Endodermal cell (in vitro differentiated cells): ENCODE results near the gene DENND4C. TPM values are rescaled to one million over a fixed set of nuclear protein-coding genes. Genes with fewer than 3 reads are reported as not detected.
"Not testable (repeated sequence)": the region's sequence is repeated elsewhere in the genome, so short reads cannot be mapped to it uniquely, and the experiment has no call there.

Experiments used
- DNase-seq: peaks from one replicate; pipeline ENCODE4 v3.0.0-alpha.2; 2017
- H3K27ac ChIP-seq: 2 replicates; pipeline ENCODE4 v1.5.1; 2013; ENCODE audit warnings: mild to moderate bottlenecking, low read depth, low read length, moderate library complexity
- H3K27me3 ChIP-seq: 2 replicates; pipeline ENCODE4 v1.6.1; 2013; ENCODE audit warnings: mild to moderate bottlenecking, low read length, moderate library complexity; ENCODE audit not compliant: insufficient read depth, control insufficient read depth, poor library complexity, severe bottlenecking
- H3K36me3 ChIP-seq: 2 replicates; pipeline ENCODE4 v1.7.0; 2013; ENCODE audit warnings: mild to moderate bottlenecking, low read length, moderate library complexity; ENCODE audit not compliant: control insufficient read depth, insufficient read depth
- H3K4me1 ChIP-seq: one replicate; pipeline ENCODE4 v1.7.0; 2013; ENCODE audit warnings: low read length; ENCODE audit not compliant: control insufficient read depth, insufficient read depth
- H3K4me3 ChIP-seq: 2 replicates; pipeline ENCODE4 v1.5.1; 2013; ENCODE audit warnings: mild to moderate bottlenecking, low read length, moderate library complexity
- H3K9ac ChIP-seq: 2 replicates; pipeline ENCODE4 v1.6.1; 2013; ENCODE audit warnings: mild to moderate bottlenecking, low read length, moderate library complexity; ENCODE audit not compliant: poor library complexity, severe bottlenecking; ENCODE audit errors: extremely low read depth
- H3K9me3 ChIP-seq: 2 replicates; pipeline ENCODE4 v1.6.1; 2013; ENCODE audit warnings: mild to moderate bottlenecking, low read length, moderate library complexity; ENCODE audit not compliant: control insufficient read depth
- H3K27ac Mint-ChIP-seq: 2 replicates; pipeline ENCODE4 v1.8.0; 2020; ENCODE audit warnings: mixed read lengths
- H3K27me3 Mint-ChIP-seq: 2 replicates; pipeline ENCODE4 v1.8.0; 2021; ENCODE audit warnings: mild to moderate bottlenecking, mixed read lengths; ENCODE audit not compliant: insufficient read depth
- H3K36me3 Mint-ChIP-seq: 2 replicates; pipeline ENCODE4 v1.8.0; 2020; ENCODE audit warnings: low read depth, mixed read lengths
- H3K4me1 Mint-ChIP-seq: 2 replicates; pipeline ENCODE4 v1.8.0; 2020; ENCODE audit warnings: mixed read lengths
- H3K4me3 Mint-ChIP-seq: 2 replicates; pipeline ENCODE4 v1.8.0; 2020; ENCODE audit warnings: mild to moderate bottlenecking, moderate library complexity, mixed read lengths
- H3K9me3 Mint-ChIP-seq: 2 replicates; pipeline ENCODE4 v1.8.0; 2020; ENCODE audit warnings: mild to moderate bottlenecking, mixed read lengths
- CTCF ChIP-seq: fragments of 200-600 bp; sonication (generic); conservative IDR thresholded peaks from 2 replicates; pipeline ENCODE4 v1.5.0; 2021; ENCODE audit warnings: antibody characterized with exemption, mild to moderate bottlenecking
- WGBS, 2 experiments: methylation state at CpG; one replicate each; pipeline versions ENCODE4 v1.1.5 to v1.1.7; 2013; ENCODE audit warnings: missing lambda C conversion rate in 2 of 2, mixed read lengths in 1 of 2; ENCODE audit not compliant: insufficient coverage in 1 of 2, insufficient read length in 1 of 2; 5-methylcytosine and 5-hydroxymethylcytosine counted together
- total RNA-seq, 2 donors: library from RNA; stranded (reverse); fragmentation: NEBNext Ultra II Directional in 1 of 2; extraction: Animal tissue kit (Norgen Biotek cat#: 25700) in 1 of 2; gene quantifications; 2 replicates in 1 of 2; 3 replicates in 1 of 2; pipeline ENCODE4 v1.2.1, GENCODE V29; 2021

Gene DENND4C
- total RNA-seq, 2 donors from 2014 or later: 25.4 to 27.2 TPM

- Histone ChIP-seq H3K36me3 (no peaks in the 10 kb centered on the region), H3K9ac (no peak overlapping the region), H3K27ac (no peak overlapping the region), H3K27me3 (no peaks in the 10 kb centered on the region), H3K4me3 (no peak overlapping the region), H3K4me1 (peaks cover 2% of the 10 kb centered on the region), H3K9me3 (no peaks in the 10 kb centered on the region)
- no peak overlapping the region for H3K27ac Mint-ChIP-seq
- H3K4me3 Mint-ChIP-seq: no peak overlapping the region
- no peak for DNase-seq
- H3K27me3 Mint-ChIP-seq: no peaks in the 10 kb centered on the region
- 91% methylated on average over 4 to 5 of the region's 5 CpGs for WGBS, 2 experiments
- peaks cover 13% of the 10 kb centered on the region for H3K4me1 Mint-ChIP-seq
- no peaks in the 10 kb centered on the region for H3K36me3 Mint-ChIP-seq
- H3K9me3 Mint-ChIP-seq: no peaks in the 10 kb centered on the region
- TF ChIP-seq CTCF: no peak
These were observed 41.7 kb upstream of the DENND4C start for GRCh38 chr9:19188771-19189170.

- Mint-ChIP-seq H3K4me1 (peaks cover 7% of the 10 kb centered on the region), H3K36me3 (no peaks in the 10 kb centered on the region), H3K27me3 (no peaks in the 10 kb centered on the region), H3K9me3 (no peaks in the 10 kb centered on the region), H3K4me3 (no peak overlapping the region), H3K27ac (no peak overlapping the region)
- Histone ChIP-seq H3K27ac (no peak overlapping the region), H3K27me3 (no peaks in the 10 kb centered on the region), H3K36me3 (no peaks in the 10 kb centered on the region), H3K9ac (no peak overlapping the region), H3K9me3 (no peaks in the 10 kb centered on the region), H3K4me1 (no peaks in the 10 kb centered on the region), H3K4me3 (no peak overlapping the region)
- no peak for DNase-seq
- WGBS, 2 experiments: 96% methylated on average over 1 of the region's 1 CpG; no CpG with 5 or more reads in 1 of the 2 experiments
- TF ChIP-seq CTCF: no peak
These were observed 38.1 kb upstream of the DENND4C start for GRCh38 chr9:19192202-19193028.

GRCh38 chr9:19193029-19193324, 37.5 kb upstream of the DENND4C start:
- no peak overlapping the region for H3K27ac Mint-ChIP-seq
- 96% methylated on average over 4 of the region's 5 CpGs; no CpG with 5 or more reads in 1 of the 2 experiments for WGBS, 2 experiments

GRCh38 chr9:19193358-19193973, 37.0 kb upstream of the DENND4C start:
- not testable (repeated sequence) for H3K9me3 ChIP-seq, H3K27ac ChIP-seq

More at GRCh38 chr9:19193029-19193324, 37.5 kb upstream of the DENND4C start:
- Histone ChIP-seq H3K4me3 (no peak overlapping the region), H3K27me3 (no peaks in the 10 kb centered on the region), H3K36me3 (no peaks in the 10 kb centered on the region), H3K9ac (no peak overlapping the region), H3K9me3 (no peaks in the 10 kb centered on the region), H3K27ac (no peak overlapping the region), H3K4me1 (no peaks in the 10 kb centered on the region)
- no peak for TF ChIP-seq CTCF
- Mint-ChIP-seq H3K9me3 (no peaks in the 10 kb centered on the region), H3K4me3 (no peak overlapping the region), H3K36me3 (no peaks in the 10 kb centered on the region), H3K4me1 (peaks cover 7% of the 10 kb centered on the region), H3K27me3 (no peaks in the 10 kb centered on the region)
- no peak for DNase-seq

More at GRCh38 chr9:19193358-19193973, 37.0 kb upstream of the DENND4C start:
- H3K27me3 Mint-ChIP-seq, H3K9me3 Mint-ChIP-seq, H3K4me3 Mint-ChIP-seq, H3K36me3 Mint-ChIP-seq, DNase-seq, H3K4me1 Mint-ChIP-seq, H3K4me3 ChIP-seq, H3K27ac Mint-ChIP-seq, H3K27me3 ChIP-seq, H3K36me3 ChIP-seq, H3K9ac ChIP-seq, H3K4me1 ChIP-seq: not testable (repeated sequence)
- WGBS, 2 experiments: 88 to 94% methylated on average over 1 to 2 of the region's 2 CpGs
